ENCODE data around the gene CPHXL. TPM values are rescaled to one million over a fixed set of nuclear protein-coding genes. Genes with fewer than 3 reads are reported as not detected.

The CPHXL gene
- polyA plus RNA-seq, 2 of the 4 experiments (the other 2 are of a cell fraction), result not detected

- POLR2A ChIA-PET, result no interaction called here
- CTCF ChIA-PET, result interaction anchor here (0.6 kb wide), 1 partner anchor 1195 kb away, joined by 3 read pairs; no protein-coding TSS in a partner anchor
- no peak for ATAC-seq
- FAIRE-seq, result no peak
- no peak for DNase-seq (ENCODE audit: low read depth in 1 of 2, low spot score in 1 of 2)
- H3K4me1 ChIP-seq, result no peaks in the 10 kb centered on the region
- H3K4me2 ChIP-seq, result no peak overlapping the region
- no peak overlapping the region for H3K4me3 ChIP-seq
- no peak for TF ChIP-seq EHMT2 (IDR thresholded peaks at IDR 0.05; ENCODE audit: low read depth)
- TF ChIP-seq RARB (CRISPR knock-in tag; IDR thresholded peaks at IDR 0.05), result no peak
- TF ChIP-seq TFCP2L1 (CRISPR knock-in tag; IDR thresholded peaks at IDR 0.05), result no peak
- no peak for TF ChIP-seq HEYL (CRISPR knock-in tag; IDR thresholded peaks at IDR 0.05)
- no peak for TF ChIP-seq MAZ (IDR thresholded peaks at IDR 0.05; ENCODE audit: borderline replicate concordance, low read depth, low read length)
- no peak for TF ChIP-seq MAFK (IDR thresholded peaks at IDR 0.05; ENCODE audit: partially characterized antibody)
- H3K27ac ChIP-seq, result no peak overlapping the region
- H3K9me3 ChIP-seq, result no peaks in the 10 kb centered on the region
Observed at GRCh38 chr16:75667503-75667902, 58.8 kb downstream of the CPHXL start.

Small RNA genes within 50 kb of the gene (small RNA-seq; reads per million reads assigned to genes)
- gene RN7SL520P, result 0 reads per million in 6 experiments

Other genes starting within 250 kb of the CPHXL start
- 0.37 and 0.57 TPM in 2 replicates for gene CHST6, start 231.0 kb downstream of the CPHXL start, polyA plus RNA-seq (2011; rRNA removed)
- 0.38 to 0.74 TPM (median 0.65 TPM) in 3 replicates for gene CHST6, start 231.0 kb downstream of the CPHXL start, polyA plus RNA-seq (2017; fragmentation: RNase III; extraction: RNeasy Plus Mini Kit Qiagen cat#74134 plus additional on column Dnase treatment)
- 0.05 TPM in 2 replicates for gene CHST5, start 190.4 kb downstream of the CPHXL start, polyA plus RNA-seq (2011; rRNA removed)
- 0.08 TPM in 2 of 3 replicates, not detected in the other for gene CHST5, start 190.4 kb downstream of the CPHXL start, polyA plus RNA-seq (2017; fragmentation: RNase III; extraction: RNeasy Plus Mini Kit Qiagen cat#74134 plus additional on column Dnase treatment)
- gene TMEM231, start 170.2 kb downstream of the CPHXL start, polyA plus RNA-seq (2011; rRNA removed), result 11.4 and 17.7 TPM in 2 replicates
- 4.8 to 5.8 TPM (median 5.3 TPM) in 3 replicates for gene TMEM231, start 170.2 kb downstream of the CPHXL start, polyA plus RNA-seq (2017; fragmentation: RNase III; extraction: RNeasy Plus Mini Kit Qiagen cat#74134 plus additional on column Dnase treatment)
- 80.6 and 84.8 TPM in 2 replicates for gene GABARAPL2, start 160.1 kb downstream of the CPHXL start, polyA plus RNA-seq (2011; rRNA removed)
- gene GABARAPL2, start 160.1 kb downstream of the CPHXL start, polyA plus RNA-seq (2017; fragmentation: RNase III; extraction: RNeasy Plus Mini Kit Qiagen cat#74134 plus additional on column Dnase treatment), result 97.7 to 108 TPM (median 107 TPM) in 3 replicates
- gene ADAT1, start 103.2 kb downstream of the CPHXL start, polyA plus RNA-seq (2011; rRNA removed), result 53.5 and 70.0 TPM in 2 replicates
- gene ADAT1, start 103.2 kb downstream of the CPHXL start, polyA plus RNA-seq (2017; fragmentation: RNase III; extraction: RNeasy Plus Mini Kit Qiagen cat#74134 plus additional on column Dnase treatment), result 41.8 to 47.7 TPM (median 45.4 TPM) in 3 replicates
- 211 and 218 TPM in 2 replicates for gene KARS1, start 78.8 kb downstream of the CPHXL start, polyA plus RNA-seq (2011; rRNA removed)
- 145 to 163 TPM (median 146 TPM) in 3 replicates for gene KARS1, start 78.8 kb downstream of the CPHXL start, polyA plus RNA-seq (2017; fragmentation: RNase III; extraction: RNeasy Plus Mini Kit Qiagen cat#74134 plus additional on column Dnase treatment)
- 24.8 and 37.9 TPM in 2 replicates for gene TERF2IP, start 78.7 kb downstream of the CPHXL start, polyA plus RNA-seq (2011; rRNA removed)
- 24.8 to 26.7 TPM (median 25.1 TPM) in 3 replicates for gene TERF2IP, start 78.7 kb downstream of the CPHXL start, polyA plus RNA-seq (2017; fragmentation: RNase III; extraction: RNeasy Plus Mini Kit Qiagen cat#74134 plus additional on column Dnase treatment)
- gene CPHXL2, start 49.5 kb downstream of the CPHXL start, polyA plus RNA-seq (2011; rRNA removed), result not detected in 2 replicates
- gene CPHXL2, start 49.5 kb downstream of the CPHXL start, polyA plus RNA-seq (2017; fragmentation: RNase III; extraction: RNeasy Plus Mini Kit Qiagen cat#74134 plus additional on column Dnase treatment), result not detected in 3 replicates
- gene DUXB, start 25.0 kb downstream of the CPHXL start, polyA plus RNA-seq (2011; rRNA removed), result not detected in 2 replicates
- gene DUXB, start 25.0 kb downstream of the CPHXL start, polyA plus RNA-seq (2017; fragmentation: RNase III; extraction: RNeasy Plus Mini Kit Qiagen cat#74134 plus additional on column Dnase treatment), result not detected in 3 replicates

Data from A549 (cell line).